ENCODE measurements around the gene SLC30A7.

Gene SLC30A7

GRCh38 chr1:100979631-100980030, 83.7 kb downstream of the SLC30A7 start:
- no peak for DNase-seq (ENCODE audit: low spot score)

GRCh38 chr1:100982793-100983192, 86.9 kb downstream of the SLC30A7 start:
- DNase-seq (ENCODE audit: low spot score) = no peak

- no peak for DNase-seq (ENCODE audit: low spot score)
These were observed 92.2 kb downstream of the SLC30A7 start for GRCh38 chr1:100988121-100988520.

- peak; percentile 74 for DNase-seq (ENCODE audit: low spot score)
These were observed 93.6 kb downstream of the SLC30A7 start for GRCh38 chr1:100989306-100990077.

- DNase-seq (ENCODE audit: low spot score) = no peak
These were observed 99.5 kb downstream of the SLC30A7 start for GRCh38 chr1:100995198-100995988.

- no peak for DNase-seq (ENCODE audit: low spot score)
These were observed 102.5 kb downstream of the SLC30A7 start for GRCh38 chr1:100998426-100998825.

GRCh38 chr1:101000131-101000873, 104.4 kb downstream of the SLC30A7 start:
- DNase-seq (ENCODE audit: low spot score) = no peak

- peak; percentile 74 for DNase-seq (ENCODE audit: low spot score)
These were observed 106.7 kb downstream of the SLC30A7 start for GRCh38 chr1:101002551-101002950.

- peak; percentile 27 for DNase-seq (ENCODE audit: low spot score)
These were observed 107.2 kb downstream of the SLC30A7 start for GRCh38 chr1:101003012-101003650.

GRCh38 chr1:101004061-101004460, 108.2 kb downstream of the SLC30A7 start:
- DNase-seq (ENCODE audit: low spot score) = no peak

- DNase-seq (ENCODE audit: low spot score) = no peak
These were observed 108.8 kb downstream of the SLC30A7 start for GRCh38 chr1:101004670-101005069.

- no peak for DNase-seq (ENCODE audit: low spot score)
These were observed 109.3 kb downstream of the SLC30A7 start for GRCh38 chr1:101005183-101005582.

GRCh38 chr1:101005871-101006270, 110.0 kb downstream of the SLC30A7 start:
- DNase-seq (ENCODE audit: low spot score) = no peak

GRCh38 chr1:101006553-101006952, 110.7 kb downstream of the SLC30A7 start:
- no peak for DNase-seq (ENCODE audit: low spot score)

- no peak for DNase-seq (ENCODE audit: low spot score)
These were observed 112.4 kb downstream of the SLC30A7 start for GRCh38 chr1:101008229-101008834.

- DNase-seq (ENCODE audit: low spot score) = no peak
These were observed 117.9 kb downstream of the SLC30A7 start for GRCh38 chr1:101013776-101014175.

- DNase-seq (ENCODE audit: low spot score) = no peak
These were observed 121.6 kb downstream of the SLC30A7 start for GRCh38 chr1:101017448-101017847.

GRCh38 chr1:101022294-101022693, 126.4 kb downstream of the SLC30A7 start:
- no peak for DNase-seq (ENCODE audit: low spot score)

GRCh38 chr1:101025283-101025656, 129.4 kb downstream of the SLC30A7 start:
- peak; percentile 42 for DNase-seq (ENCODE audit: low spot score)

- DNase-seq (ENCODE audit: low spot score) = peak; percentile 90
These were observed 130.0 kb downstream of the SLC30A7 start, which contains the start of gene DPH5 for GRCh38 chr1:101025657-101026429. Gene DPH5 (minus strand): TSS chr1:101025784. CDS start chr1:101025443, 341 bp downstream.

GRCh38 chr1:101026430-101026788, 130.5 kb downstream of the SLC30A7 start:
- DNase-seq (ENCODE audit: low spot score) = no peak

Data from kidney tubule cell (primary cell).